ENCODE results near the gene ZNF521. TPM values are rescaled to one million over a fixed set of nuclear protein-coding genes. Genes with fewer than 3 reads are reported as not detected.

The ZNF521 gene
- total RNA-seq, 1 donor from 2014 or later: 17.1 TPM

DNA sequence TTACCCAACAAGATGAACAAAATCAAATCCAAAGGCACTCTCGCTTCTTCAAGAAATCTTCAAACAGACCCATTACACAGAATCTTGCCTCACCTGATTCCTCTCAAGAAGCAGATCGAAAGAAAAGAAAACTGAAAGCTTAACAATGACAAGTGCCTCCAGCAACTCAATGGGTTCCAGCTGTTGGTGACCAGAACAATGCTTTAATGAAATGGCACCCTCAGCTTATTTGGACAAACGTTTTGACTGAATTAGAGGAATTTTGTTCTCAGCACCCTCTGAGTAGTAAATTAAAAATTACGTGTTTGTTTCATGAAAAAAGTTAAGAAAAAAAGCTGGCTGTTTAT is 211.0 kb downstream of the ZNF521 start:
- FAIRE-seq (no peak), DNase-seq (ENCODE audit: low spot score in 2 of 2) (no peak)

- FAIRE-seq (no peak), DNase-seq (ENCODE audit: low spot score in 2 of 2) (no peak)
Measured at GRCh38 chr18:25140124-25140961, 211.6 kb downstream of the ZNF521 start.

- FAIRE-seq: no peak
- no peak for DNase-seq (ENCODE audit: low spot score in 2 of 2)
Measured at GRCh38 chr18:25137197-25137472, 214.8 kb downstream of the ZNF521 start.

GRCh38 chr18:25136416-25137196 is 215.4 kb downstream of the ZNF521 start:
- DNase-seq (ENCODE audit: low spot score in 2 of 2): no peak
- FAIRE-seq: no peak

DNA sequence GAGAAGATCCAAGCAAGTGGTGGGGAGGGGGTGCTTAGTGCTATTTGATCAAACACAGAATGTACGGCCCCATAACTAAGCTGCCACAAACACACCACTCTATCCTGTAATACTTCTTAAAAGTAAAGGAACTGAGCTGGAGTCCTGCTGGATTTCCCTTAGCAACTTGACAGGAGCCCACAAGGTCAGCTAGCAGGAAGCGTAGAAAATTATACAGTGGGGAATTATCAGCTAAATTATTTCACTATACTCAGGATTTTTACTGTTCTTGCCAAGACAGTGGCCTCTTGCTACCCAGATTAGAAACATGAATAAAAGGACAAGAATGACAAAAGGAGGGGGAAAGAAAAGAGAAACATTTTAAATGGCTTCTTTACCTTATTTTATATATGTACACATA is 217.1 kb downstream of the ZNF521 start:
- FAIRE-seq (no peak), DNase-seq (ENCODE audit: low spot score in 2 of 2) (no peak)

DNA sequence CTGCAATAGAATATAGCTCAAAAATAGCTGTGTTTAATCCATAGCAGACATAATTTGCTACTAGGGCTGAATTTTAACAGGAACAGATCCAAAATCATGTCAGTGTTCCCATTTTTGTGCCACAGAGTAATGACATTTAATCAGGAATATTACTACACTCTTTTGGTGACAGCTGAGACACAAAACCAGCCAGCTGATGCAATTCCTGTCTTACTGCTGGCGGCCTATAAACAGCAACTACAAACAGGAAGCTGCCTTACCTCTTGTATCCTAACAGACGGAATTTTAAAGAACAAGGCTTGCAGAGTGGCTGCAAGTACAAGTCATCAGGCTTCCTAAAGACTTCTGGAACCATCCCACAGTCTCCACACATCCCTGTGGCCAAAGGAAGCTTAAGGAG is 218.1 kb downstream of the ZNF521 start:
- FAIRE-seq: no peak
- no peak for DNase-seq (ENCODE audit: low spot score in 2 of 2)

DNA sequence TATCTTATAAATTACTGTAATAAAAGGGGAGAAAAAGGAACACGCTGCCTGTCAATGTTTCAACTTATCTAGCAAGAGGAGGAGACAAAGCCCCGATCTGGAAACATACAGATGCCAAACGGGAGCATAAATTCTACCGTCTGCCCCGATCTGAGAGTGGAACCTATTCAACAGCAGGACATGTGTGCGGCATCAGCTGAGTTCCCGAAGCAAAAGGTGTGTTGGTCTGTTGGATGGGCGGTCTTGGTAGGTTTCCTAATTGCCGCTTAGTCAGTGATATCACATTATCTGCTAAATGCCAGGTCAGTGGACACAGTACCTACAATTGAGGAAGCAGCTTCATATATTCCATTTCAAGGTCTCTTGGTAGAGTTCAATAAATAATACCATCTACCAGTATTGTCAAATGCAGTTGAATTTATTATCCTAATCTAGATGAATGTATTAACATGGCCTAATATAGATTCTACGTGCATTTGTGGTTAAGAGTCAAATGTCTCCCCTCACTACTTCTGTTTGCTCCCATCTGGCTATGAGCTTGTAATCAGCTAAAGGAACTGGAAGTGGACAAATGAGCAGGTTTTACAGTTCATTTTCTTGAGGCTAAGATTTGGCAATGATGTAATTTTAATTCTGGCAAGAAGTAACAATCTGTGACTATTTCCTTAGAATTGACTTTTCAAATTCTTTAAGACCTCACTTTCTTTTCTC is 219.0 kb downstream of the ZNF521 start:
- no peak for FAIRE-seq

GRCh38 chr18:25126751-25127150 is 225.2 kb downstream of the ZNF521 start:
- no peak for DNase-seq (ENCODE audit: low spot score in 2 of 2)
- FAIRE-seq: no peak

More for the DNA sequence above, 219.0 kb downstream of the ZNF521 start:
- DNase-seq (ENCODE audit: low spot score in 2 of 2): no peak

- DNase-seq (ENCODE audit: low spot score in 2 of 2): no peak
- no peak for FAIRE-seq
Measured at GRCh38 chr18:25125680-25126079, 226.3 kb downstream of the ZNF521 start.

DNA sequence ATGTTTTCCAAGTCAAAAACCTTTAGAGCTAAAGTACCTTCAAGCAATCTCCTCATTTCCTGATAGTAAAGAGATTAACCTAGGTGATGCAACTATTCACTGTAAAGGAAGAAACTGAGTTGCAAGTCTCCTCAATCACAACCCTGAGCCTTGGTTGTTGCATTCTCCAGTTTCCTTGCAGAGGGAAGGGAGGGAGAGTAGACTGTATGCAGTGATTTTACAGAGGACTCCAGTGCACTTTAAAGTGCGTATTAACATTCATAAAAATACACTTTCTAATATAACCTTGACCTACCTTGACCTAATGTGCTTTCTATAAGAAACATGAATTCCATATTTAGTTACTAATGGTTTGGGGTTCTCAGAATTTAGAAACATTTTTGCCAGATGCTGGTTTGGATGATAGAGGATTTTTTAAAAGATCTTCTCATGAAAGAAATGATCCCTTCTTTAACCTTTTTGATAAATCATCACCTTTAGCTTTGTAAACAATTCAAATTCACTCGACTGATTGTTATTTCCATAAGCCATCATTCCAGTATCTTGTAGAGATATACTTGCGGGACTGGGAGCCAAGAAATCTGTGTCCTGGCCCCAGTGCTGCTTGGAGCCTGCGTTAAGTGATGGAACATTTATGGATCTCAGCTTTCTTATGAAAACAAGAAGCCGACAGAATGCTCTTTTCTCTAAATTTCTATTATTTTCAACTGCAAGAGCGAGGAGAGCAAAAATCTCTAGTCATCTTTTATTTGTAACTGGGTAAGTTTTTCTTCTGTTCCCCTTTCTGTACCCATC is 228.3 kb downstream of the ZNF521 start:
- no peak for DNase-seq (ENCODE audit: low spot score in 2 of 2)
- no peak for FAIRE-seq

- FAIRE-seq: no peak
- no peak for DNase-seq (ENCODE audit: low spot score in 2 of 2)
Measured at GRCh38 chr18:25121442-25121841, 230.5 kb downstream of the ZNF521 start.

DNA sequence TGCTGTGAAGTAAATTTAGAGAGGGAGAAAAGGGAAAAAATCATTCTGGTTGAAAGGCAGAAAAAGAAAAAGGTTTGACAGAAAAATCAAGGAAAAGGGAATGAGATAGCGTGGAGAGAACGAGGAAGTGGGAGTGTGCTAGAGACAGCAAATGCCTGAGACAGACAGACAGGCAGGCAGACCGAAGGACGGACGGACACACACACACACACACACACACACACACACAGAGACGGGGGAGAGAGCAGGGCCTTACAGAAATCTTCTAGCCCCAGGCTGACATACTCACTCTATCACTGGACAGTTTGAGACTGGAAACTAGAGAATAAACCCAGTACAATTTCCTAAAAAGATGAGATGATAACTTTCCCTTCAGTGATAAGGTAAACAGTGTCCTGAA is 238.4 kb downstream of the ZNF521 start:
- FAIRE-seq (no peak), DNase-seq (ENCODE audit: low spot score in 2 of 2) (no peak)

GRCh38 chr18:25112821-25113434 is 239.0 kb downstream of the ZNF521 start:
- DNase-seq (ENCODE audit: low spot score in 2 of 2): no peak
- FAIRE-seq: no peak

GRCh38 chr18:25111377-25112288 is 240.3 kb downstream of the ZNF521 start:
- no peak for FAIRE-seq
- DNase-seq (ENCODE audit: low spot score in 2 of 2): no peak

DNA sequence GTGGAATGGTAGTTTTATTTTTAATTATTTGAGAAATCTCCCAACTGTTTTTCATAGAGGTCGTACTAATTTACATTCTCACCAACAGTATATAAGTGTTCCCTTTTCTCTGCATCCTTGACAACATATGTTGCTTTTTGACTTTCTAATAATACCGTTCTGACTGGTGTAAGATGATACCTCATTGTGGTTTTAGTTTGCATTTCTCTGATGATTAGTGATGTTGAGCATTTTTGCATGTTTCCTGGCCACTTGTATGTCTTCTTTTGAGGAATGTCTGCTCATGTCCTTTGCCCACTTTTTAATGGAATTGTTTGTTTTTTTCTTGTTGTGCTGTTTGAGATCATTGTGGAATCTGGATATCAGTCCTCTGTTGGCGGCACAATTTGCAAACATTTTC is 242.5 kb downstream of the ZNF521 start:
- DNase-seq (ENCODE audit: low spot score in 2 of 2) (no peak), FAIRE-seq (no peak)

DNA sequence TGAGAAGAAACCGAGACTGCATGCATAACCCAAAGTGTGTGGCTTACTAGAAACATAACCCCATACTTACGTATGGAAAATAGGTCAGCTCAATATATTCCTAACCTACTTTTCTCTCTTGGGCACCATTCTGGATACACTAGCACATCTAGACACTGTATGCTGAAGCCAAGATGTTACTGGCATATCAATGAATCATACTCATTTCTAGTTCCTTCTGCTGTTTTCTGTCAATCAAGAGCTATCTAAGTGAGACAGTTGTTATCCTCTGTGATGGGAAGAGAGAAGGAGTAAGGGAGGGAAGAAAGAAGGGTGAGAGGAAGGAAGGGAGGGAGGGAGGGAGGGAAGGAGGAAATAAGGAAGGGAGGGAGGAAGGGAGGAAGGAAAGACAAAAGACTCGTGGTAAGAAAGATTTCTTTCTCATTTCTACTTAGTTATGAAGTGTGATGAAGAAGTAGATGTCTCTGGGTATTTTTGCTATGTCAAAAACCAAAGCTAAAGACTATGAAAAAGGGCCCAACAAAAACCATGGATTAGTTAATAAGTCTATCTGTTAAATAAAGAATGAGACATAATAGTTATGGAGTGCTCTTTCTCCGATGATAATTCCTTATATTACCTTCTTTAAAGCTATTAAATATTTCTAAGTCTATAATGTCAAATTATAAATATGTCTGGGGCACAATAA is 248.4 kb downstream of the ZNF521 start:
- no peak for DNase-seq (ENCODE audit: low spot score in 2 of 2)
- no peak for FAIRE-seq

DNA sequence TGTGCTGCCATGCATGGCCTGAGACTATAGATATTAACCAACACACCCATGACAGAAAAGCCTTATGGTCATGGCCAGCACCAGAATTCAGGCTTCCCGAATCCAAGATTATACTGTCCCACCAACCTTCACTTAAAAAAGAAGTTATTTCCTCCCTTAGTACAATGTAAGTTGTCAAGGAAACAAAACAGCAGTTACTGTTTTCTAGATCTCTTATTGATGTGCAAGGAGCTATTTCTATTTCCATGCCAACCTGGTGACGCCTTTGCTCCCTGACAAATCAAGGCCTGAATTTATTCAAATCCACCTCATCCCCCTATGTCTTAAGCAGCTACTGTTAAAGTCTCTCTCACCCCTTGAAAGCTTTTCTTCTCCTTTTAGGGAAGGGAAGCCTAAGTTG is 249.3 kb downstream of the ZNF521 start:
- no peak for FAIRE-seq
- no peak for DNase-seq (ENCODE audit: low spot score in 2 of 2)

DNA sequence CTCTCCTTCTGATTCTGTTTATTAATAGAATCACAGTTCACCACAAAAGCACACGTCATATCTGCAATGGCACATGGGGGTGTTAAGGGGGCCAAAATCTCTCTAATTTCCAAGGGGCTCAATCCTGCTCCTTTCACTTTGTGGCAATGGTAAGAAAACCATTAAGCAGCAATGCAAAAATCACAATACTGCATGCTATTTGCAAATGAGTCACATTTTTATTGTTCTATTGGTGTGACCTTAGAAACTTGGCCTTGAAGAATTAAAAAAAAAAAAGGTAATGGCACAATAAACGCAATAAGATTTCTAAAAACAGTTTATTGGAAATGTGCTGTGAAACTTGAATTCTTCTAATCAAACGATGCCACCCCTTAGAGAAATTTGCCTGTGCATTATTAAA is 251.5 kb downstream of the ZNF521 start:
- no peak for DNase-seq (ENCODE audit: low spot score in 2 of 2)
- FAIRE-seq: no peak

- no peak for DNase-seq (ENCODE audit: low spot score in 2 of 2)
- no peak for FAIRE-seq
Measured at GRCh38 chr18:25099895-25100294, 252.1 kb downstream of the ZNF521 start.
